Left hindlimb (tissue), 1 donor: Measurements from ENCODE around the gene TOMM5.

Experiments
- DNase-seq: peaks from one replicate; pipeline ENCODE4 v3.0.0-alpha.2; 2018

TOMM5 gene

DNA sequence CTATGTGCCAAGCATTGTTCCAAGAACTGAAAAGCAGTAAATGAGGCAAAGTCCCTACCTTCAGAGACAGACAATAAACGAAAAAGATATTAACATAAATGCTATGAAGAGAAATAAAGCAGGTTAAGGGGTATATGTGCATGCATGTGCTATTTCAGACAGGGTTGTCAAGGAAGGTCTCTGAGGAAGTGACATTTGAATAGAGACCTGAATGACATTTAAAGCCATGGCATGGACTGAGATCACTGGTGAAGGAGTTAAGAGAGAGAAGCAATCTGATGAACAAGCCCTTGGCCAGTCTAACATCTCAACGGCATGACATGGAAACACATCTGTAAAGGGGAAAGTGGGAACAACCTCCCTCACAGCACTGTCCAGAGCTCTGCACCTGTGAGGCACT, 30.7 kb downstream of the TOMM5 start:
- no peak for DNase-seq

DNA sequence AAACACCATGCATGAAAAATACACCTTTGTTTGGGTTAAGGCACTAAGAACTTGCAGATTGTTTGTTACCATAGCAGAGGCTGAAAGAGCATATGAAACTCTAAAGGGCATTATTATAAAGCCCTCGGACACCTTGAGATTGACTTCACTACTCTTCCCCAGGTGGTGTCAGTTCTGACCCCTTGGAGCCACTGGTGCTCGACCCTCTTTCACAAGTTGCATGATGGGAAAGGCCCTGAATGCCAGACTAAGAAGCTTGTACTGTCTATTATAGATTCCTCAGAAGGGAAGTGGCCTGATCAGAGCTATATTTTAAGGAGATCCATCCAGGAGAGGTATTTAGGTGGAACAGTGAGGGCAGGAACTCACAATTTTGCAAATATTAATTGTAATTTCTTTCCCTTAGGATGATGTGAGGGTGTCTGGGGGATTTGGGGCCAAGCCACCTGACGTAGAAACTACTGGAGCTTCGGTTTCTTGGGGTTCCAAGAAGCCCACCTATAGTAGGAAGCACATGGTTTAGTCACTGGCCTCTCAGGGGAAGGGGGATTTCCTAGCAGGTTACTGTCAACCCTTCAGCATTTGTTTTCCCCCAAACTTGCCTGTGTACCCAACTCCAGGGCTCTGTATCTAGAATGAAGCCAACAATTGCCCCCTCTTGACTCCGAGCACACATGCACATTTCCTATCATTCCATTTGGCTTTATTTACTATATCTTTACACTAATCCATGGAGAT, 32.4 kb downstream of the TOMM5 start:
- no peak for DNase-seq

DNA sequence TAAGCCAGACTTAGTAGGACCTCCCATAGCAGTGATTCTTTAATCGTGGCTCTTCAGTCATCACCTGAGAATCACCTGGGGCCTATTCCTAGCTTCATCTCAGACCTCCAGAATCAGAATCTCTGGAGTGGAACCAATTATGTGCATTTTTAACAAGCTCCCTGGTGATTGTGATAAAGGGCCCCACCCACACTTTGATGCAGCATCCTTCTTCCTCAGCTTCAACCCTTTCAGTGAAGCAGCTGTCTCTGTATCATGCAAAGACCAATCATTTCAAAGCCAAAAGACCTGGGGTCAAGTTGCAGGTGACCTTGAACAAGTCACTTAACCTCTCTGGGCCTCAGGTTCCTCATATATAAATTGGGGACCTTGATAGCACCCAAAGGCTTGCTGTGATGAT, 33.3 kb downstream of the TOMM5 start:
- no peak for DNase-seq

DNA sequence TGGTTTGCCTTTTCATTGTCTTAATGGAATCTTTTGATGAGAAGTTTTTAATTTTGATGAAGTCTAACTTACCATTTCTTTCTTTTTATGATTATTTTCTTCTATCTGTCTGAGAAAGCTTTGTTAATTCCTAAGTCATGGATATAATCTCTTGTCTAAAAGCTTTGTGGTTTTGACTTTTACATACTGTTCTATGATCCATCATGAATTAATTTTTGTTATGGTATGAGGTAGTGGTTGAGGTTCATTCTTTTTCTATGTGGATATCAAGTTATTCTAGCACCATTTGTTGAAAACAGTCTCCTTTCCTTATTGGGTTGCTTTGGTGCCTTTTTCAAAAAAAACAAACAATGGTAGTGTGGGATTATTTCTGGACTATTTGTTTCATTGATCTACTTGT, 36.6 kb downstream of the TOMM5 start:
- DNase-seq, result no peak

DNA sequence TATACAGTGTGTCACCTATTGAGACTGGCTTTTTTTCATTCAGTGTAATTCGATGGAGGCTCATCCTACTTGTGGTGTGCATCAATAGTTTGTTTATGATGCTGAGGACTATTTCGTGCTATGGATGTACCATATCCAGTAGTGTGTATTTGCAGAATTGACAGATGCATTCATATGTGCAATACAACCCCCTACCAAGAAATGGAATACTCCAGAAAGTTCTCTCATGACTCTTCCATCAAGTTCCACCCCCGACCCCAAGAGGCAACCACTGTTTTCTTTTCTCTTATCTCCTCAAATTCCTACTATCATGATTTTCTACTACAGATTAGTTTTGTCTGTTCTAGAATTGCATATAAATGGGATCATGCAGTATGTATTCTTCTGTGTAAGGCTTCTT, 38.1 kb downstream of the TOMM5 start:
- DNase-seq, result no peak

DNA sequence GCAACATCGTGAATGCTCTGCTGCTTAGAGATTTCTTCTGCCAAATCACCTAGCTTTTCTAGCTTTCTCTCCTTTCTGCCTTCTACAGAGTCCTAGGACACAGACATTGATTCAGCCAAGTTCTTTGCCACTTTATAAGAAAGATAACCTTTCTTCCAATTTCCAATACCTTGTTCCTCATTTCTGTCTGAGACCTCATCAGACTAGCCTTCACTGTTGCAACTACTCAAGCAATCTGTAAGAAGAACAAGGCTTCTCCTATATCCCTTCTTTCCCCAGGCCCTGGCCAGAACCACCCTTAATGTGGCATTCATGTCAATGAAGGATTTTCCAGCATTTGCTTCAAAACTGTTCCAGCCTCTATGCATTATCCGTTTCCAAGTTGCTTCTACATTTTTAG, 40.5 kb downstream of the TOMM5 start:
- no peak for DNase-seq

DNA sequence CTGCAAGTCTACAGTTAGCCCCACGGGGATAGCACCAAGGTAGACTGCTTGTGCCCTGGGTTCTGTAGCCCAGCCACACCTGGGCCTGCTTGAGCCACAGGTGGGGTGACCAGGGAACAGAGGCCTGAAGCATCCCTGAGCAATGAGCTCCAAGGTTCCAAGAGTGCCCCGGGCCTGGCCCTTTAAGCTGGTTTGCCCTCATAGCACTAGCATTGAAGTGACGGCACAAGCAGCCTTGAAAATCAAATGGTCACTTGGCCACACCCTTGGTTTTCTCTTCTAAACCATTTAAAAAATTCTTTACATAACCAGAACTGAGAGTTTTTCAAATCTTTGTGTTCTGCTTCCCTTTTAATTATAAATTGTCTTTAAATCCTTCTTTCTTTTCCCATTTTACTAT, 40.9 kb downstream of the TOMM5 start:
- DNase-seq, result no peak

DNA sequence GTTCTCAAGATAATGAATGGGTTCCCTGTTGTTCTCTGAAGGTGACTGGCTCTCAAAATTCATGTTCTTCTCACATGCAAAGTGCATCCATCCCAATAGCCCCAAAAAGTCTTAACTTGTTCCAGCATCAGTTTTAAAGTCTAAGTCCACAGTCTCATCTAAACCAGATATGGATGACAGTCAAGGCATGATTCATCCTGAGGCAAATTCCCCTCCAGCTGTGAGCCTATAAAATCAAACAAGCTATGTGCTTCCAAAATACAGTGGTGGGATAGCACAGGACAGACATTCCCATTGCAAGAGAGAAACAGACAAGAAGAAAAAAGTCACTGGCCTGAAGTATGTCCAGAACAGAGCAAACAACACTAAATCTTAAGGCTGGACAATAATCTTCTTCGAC, 41.6 kb downstream of the TOMM5 start:
- no peak for DNase-seq

DNA sequence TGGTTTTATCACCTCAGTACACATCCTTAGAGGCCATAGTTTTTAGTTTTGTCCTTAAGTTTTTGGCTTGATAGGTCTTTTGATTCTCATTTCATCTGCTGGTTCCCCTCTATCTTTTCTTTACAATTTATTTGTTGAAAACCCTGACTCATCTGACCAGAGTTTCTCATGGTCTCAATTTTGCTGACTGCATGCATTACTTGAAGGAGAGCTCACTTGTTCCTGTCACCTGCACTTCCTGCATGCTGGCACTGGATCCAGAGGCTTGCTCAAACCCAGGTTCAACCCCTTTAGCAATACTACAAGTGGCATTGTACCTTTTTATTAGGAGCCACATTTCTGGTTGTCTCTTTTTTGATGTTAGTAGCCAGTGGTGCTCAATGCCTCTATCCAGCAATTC, 42.9 kb downstream of the TOMM5 start:
- no peak for DNase-seq

DNA sequence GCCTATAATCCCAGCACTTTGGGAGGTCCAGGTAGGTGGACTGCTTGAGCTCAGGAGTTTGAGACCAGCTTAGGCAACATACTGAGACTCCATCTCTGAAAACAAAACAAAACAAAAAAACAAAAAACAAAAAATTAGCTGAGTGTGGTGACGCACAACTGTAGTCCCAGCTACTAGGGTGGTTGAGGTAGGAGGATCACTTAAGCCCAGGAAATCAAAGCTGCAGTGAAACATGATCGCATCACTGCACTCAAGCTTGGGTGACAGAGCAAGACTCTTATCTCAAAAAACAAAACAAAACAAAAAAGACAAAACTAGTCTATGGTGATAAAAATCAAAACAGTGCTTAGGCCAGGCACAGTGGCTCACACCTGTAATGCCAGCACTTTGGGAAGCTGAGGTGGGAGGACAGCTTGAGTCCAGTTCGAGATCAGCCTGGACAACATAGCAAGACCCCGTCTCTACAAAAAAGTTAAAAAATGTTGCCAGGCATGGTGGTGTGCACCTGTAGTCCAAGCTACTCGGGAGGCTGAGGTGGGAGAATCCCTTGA, 45.0 kb downstream of the TOMM5 start:
- no peak for DNase-seq

DNA sequence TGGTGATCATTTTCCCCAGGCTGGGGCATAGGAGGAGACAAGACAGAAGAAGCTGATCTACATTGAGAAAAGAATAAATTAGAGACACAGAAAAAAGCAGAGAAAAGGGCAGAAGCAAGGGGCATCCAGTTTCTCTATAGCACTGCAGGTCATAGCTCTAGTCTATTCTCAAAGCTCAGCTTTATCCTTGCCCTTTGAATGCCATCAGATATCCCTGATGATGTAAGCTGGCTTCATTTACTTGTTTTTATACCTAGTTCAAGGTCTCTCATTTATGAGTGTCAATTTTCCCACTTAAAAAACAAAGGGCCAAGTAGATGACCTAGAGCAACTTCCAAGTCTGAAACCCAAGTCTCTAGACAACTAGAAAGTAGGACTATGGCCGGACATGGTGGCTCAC, 48.9 kb downstream of the TOMM5 start:
- DNase-seq, result no peak

DNA sequence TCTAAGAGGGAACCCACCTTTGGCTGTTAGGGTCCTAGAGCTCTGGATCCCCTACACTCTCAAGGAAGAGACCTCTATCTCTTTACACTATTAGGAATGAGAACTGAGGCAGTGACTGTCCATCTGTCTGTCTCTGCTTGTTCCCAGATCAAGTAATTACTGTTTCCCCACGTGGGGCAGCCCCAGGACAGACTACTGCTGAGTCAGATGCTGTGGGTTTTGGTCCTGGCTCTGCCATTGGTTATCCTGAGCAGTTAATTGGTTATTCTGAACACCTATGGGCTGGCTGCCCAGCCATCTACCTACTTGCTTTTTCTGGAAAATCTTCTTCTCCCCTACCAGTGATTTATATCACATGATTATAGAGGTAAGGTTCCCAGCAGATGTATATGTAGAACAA, 49.5 kb downstream of the TOMM5 start:
- DNase-seq, result no peak

DNA sequence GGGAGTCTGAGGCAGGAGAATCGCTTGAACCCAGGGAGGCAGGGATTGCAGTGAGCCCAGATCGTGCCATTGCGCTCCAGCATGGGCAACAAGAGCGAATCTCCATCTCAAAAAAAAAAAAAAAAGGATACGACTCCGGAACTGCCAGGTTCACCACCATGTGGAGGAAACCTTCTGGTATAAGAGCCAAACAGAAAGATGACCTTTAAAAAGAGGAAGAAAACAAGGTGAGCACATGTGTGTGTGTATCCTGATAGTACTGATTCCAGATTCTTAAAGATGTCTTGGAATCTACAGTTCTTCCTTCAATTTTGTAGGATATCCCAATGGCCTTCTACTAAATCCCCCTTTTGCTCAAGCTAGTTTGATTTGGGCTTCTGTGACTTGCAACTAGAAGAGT, 49.9 kb downstream of the TOMM5 start:
- DNase-seq, result no peak

DNA sequence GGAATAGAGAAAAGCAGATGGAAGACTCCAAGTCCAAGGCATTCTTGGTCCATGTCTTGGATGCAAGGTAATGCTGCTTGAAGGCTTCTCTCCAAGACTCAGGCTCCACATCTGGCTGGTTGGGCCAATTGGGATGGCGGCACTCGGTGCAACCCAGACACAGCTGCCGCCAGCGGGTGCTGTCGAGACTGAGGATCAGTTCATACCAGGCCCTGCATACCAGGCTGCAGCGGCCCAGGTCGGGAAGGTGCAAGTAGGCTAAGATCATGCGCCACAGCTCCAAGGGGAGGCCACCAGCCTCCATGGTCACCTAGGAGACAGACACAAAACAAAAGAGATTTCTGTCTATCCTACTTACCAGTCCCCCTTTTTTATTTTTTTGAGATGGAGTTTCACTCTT, 50.9 kb downstream of the TOMM5 start:
- DNase-seq, result no peak

DNA sequence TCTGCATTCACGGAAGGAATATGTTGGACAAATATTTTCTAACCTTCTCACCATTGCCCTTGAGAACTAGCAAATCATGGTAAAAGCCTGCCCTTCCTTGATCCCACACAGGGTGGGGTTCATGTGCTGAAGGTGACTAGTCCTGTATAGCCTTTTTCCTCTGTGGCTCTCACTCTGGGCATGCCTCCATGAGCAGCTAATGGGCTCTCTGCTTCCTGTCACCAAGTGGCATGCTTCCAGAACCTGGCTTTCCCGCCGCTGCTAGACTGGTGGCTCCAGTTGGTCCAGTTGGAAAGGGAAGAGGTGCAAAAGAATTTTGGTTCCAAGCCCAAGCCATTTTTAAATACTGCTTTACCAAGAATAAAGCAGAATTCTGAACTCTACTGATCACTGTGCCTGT, 51.8 kb downstream of the TOMM5 start:
- DNase-seq, result no peak

DNA sequence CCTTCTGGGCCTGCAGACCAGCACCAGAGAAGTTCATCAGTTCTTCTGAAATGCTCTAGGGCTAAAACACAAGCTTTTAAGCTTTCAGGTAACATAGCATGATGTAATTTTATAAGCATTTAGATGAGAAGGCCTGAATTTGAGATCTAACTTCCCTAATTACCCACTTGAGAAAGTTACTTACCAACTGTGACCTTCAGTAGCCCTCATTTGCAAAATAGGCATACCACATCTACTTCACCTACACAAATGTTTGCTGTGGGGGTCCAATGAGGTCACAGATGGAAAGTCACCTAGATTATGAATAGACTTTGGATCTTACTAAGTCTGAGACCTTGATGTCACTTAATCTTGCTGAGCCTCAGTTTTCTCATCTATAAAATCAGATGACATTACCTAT, 52.8 kb downstream of the TOMM5 start:
- DNase-seq, result no peak
